A204.1 (cell line): ENCODE results near the gene WDR88.
"Not testable (repeated sequence)": the region's sequence is repeated elsewhere in the genome, so short reads cannot be mapped to it uniquely, and the experiment has no call there.

ENCODE experiments used
- FAIRE-seq: peaks from 2 replicates; lab custom pipeline; 2012; peaks lifted over from hg19 to GRCh38; lab: Jason Lieb, UNC

WDR88 gene

GRCh38 chr19:33130433-33130832 is 1.5 kb upstream of the WDR88 start:
- FAIRE-seq = no peak

- no peak for FAIRE-seq
Observed at GRCh38 chr19:33132425-33132824, 511 bp downstream of the WDR88 start.

GRCh38 chr19:33133438-33134031 is 1.6 kb downstream of the WDR88 start:
- FAIRE-seq = no peak

- FAIRE-seq = no peak
Observed at GRCh38 chr19:33134571-33135041, 2.7 kb downstream of the WDR88 start.

GRCh38 chr19:33139165-33139564 is 7.3 kb downstream of the WDR88 start:
- FAIRE-seq = no peak

- FAIRE-seq = no peak
Observed at GRCh38 chr19:33143897-33144405, 12.0 kb downstream of the WDR88 start.

GRCh38 chr19:33146209-33146608 is 14.3 kb downstream of the WDR88 start:
- FAIRE-seq = no peak

- no peak for FAIRE-seq
Observed at GRCh38 chr19:33147538-33147937, 15.6 kb downstream of the WDR88 start.

GRCh38 chr19:33150852-33151518 is 19.1 kb downstream of the WDR88 start:
- FAIRE-seq = no peak

GRCh38 chr19:33152176-33152575 is 20.3 kb downstream of the WDR88 start:
- FAIRE-seq = no peak

GRCh38 chr19:33152625-33153024 is 20.7 kb downstream of the WDR88 start:
- not testable (repeated sequence) for FAIRE-seq

- not testable (repeated sequence) for FAIRE-seq
Observed at GRCh38 chr19:33154313-33154712, 22.4 kb downstream of the WDR88 start.

- no peak for FAIRE-seq
Observed at GRCh38 chr19:33156334-33156733, 24.4 kb downstream of the WDR88 start.

GRCh38 chr19:33157906-33158305 is 26.0 kb downstream of the WDR88 start:
- no peak for FAIRE-seq

GRCh38 chr19:33158365-33158764 is 26.5 kb downstream of the WDR88 start:
- FAIRE-seq = no peak

GRCh38 chr19:33159149-33159548 is 27.2 kb downstream of the WDR88 start:
- FAIRE-seq = no peak

GRCh38 chr19:33159893-33160292 is 28.0 kb downstream of the WDR88 start:
- FAIRE-seq = no peak

GRCh38 chr19:33161201-33161600 is 29.3 kb downstream of the WDR88 start:
- no peak for FAIRE-seq

- FAIRE-seq = no peak
Observed at GRCh38 chr19:33163481-33163880, 31.6 kb downstream of the WDR88 start.

GRCh38 chr19:33166037-33166436 is 34.1 kb downstream of the WDR88 start:
- not testable (repeated sequence) for FAIRE-seq

- no peak for FAIRE-seq
Observed at GRCh38 chr19:33167438-33167837, 35.5 kb downstream of the WDR88 start.

GRCh38 chr19:33168528-33168927 is 36.6 kb downstream of the WDR88 start:
- FAIRE-seq = no peak

- no peak for FAIRE-seq
Observed at GRCh38 chr19:33171222-33171795, 39.4 kb downstream of the WDR88 start.
